LNCaP clone FGC (cell line): ENCODE results near the gene LDB3.

Experiments
- DNase-seq: peaks from one replicate; pipeline ENCODE4 v3.0.0-alpha.2; 2011; ENCODE audit warnings: low read depth
- H3K4me3 ChIP-seq: 2 replicates; pipeline ENCODE4 v1.5.1; 2011; ENCODE audit warnings: mild to moderate bottlenecking, low read depth, low read length, control low read depth
- CTCF ChIP-seq: IDR thresholded peaks from 2 replicates; pipeline ENCODE4 v1.5.1; 2012; ENCODE audit warnings: mild to moderate bottlenecking; ENCODE audit not compliant: control insufficient read depth, insufficient read depth; ENCODE audit errors: extremely low read depth

LDB3 gene

DNA sequence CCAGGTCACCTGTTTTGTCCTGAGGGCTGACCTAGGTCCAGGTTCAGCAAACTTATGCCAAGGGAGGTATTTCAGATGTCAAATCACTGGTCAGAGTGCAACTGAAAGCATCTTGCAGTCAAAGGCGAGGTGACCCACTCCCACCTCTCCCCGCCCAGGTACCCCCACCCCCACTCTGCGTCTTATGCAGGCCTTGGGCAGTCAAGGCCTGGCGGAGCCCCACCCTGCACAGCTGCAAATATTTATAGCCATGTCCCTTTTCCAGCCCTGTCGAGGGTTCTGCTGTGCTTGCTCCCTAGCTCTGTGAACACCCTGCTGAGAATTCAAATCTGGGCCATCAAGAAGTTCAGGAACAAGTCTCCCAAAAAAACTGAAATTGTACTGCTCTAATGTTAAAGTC is 47.5 kb downstream of the LDB3 start:
- no peak for TF ChIP-seq CTCF
- no peak for DNase-seq

GRCh38 chr10:86716466-86716865 is 48.2 kb downstream of the LDB3 start:
- DNase-seq, result no peak
- no peak for TF ChIP-seq CTCF
- no peak overlapping the region for H3K4me3 ChIP-seq

More for the DNA sequence above, 47.5 kb downstream of the LDB3 start:
- no peak overlapping the region for H3K4me3 ChIP-seq

GRCh38 chr10:86718556-86718955 is 50.2 kb downstream of the LDB3 start:
- H3K4me3 ChIP-seq, result no peak overlapping the region
- no peak for TF ChIP-seq CTCF
- DNase-seq, result no peak

GRCh38 chr10:86721232-86721631 is 52.9 kb downstream of the LDB3 start:
- no peak for DNase-seq
- TF ChIP-seq CTCF, result no peak
- no peak overlapping the region for H3K4me3 ChIP-seq

DNA sequence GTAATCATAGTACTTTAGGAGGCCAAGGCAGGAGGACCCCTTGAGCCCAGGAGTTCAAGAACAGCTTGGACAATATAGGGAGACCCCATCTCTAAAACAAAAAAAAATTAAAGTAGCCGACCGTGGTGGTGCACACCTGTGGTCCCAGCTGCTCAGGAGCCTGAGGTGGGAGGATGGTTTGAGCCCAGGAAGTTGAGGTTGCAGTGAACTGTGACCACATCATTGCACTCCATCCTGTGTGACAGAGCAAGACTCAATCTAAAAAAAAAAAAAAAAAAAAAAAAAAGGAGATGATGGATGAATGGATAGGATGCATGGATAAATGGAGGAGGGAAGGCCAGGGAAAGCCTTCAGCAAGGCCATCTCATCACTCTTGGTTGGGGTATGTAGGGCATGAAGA is 54.7 kb downstream of the LDB3 start:
- H3K4me3 ChIP-seq, result no peak overlapping the region
- DNase-seq, result no peak
- TF ChIP-seq CTCF, result no peak

- H3K4me3 ChIP-seq, result no peak overlapping the region
- DNase-seq, result no peak
Observed at GRCh38 chr10:86724445-86724844, 56.1 kb downstream of the LDB3 start.

More at GRCh38 chr10:86724445-86724844, 56.1 kb downstream of the LDB3 start:
- TF ChIP-seq CTCF, result no peak
